Fibroblast of skin of right biceps (primary cell): ENCODE results near the gene NDN.
"Not testable (repeated sequence)": the region's sequence is repeated elsewhere in the genome, so short reads cannot be mapped to it uniquely, and the experiment has no call there.

Experiments used
- DNase-seq: peaks from one replicate; pipeline ENCODE4 v3.0.0-alpha.2; 2013

NDN gene

GRCh38 chr15:23687143-23687470 lies at the start of gene NDN:
NDN (minus strand) TSS chr15:23687305; CDS start chr15:23687217, 88 bp downstream.
- DNase-seq = peak; percentile 67

GRCh38 chr15:23736033-23736673 lies 49.0 kb upstream of the NDN start:
- DNase-seq = no peak

GRCh38 chr15:23734862-23735261 lies 47.8 kb upstream of the NDN start:
- no peak for DNase-seq

- DNase-seq = not testable (repeated sequence)
Observed at GRCh38 chr15:23713874-23714656, 27.0 kb upstream of the NDN start.

- no peak for DNase-seq
Observed at GRCh38 chr15:23708332-23708731, 21.2 kb upstream of the NDN start.

- no peak for DNase-seq
Observed at GRCh38 chr15:23695282-23695681, 8.2 kb upstream of the NDN start.

- DNase-seq = no peak
Observed at GRCh38 chr15:23694592-23694991, 7.5 kb upstream of the NDN start.

GRCh38 chr15:23690450-23690852 lies 3.3 kb upstream of the NDN start:
- DNase-seq = peak; percentile 56

- DNase-seq = no peak
Observed at GRCh38 chr15:23690015-23690414, 2.9 kb upstream of the NDN start.

- peak; percentile 13 for DNase-seq
Observed at GRCh38 chr15:23686466-23687142, 501 bp downstream of the NDN start.

- no peak for DNase-seq
Observed at GRCh38 chr15:23671481-23671880, 15.6 kb downstream of the NDN start.

- DNase-seq = no peak
Observed at GRCh38 chr15:23670970-23671369, 16.1 kb downstream of the NDN start.

GRCh38 chr15:23663232-23663631 lies 23.9 kb downstream of the NDN start:
- no peak for DNase-seq

GRCh38 chr15:23648920-23649515 lies 38.1 kb downstream of the NDN start:
- peak; percentile 5 for DNase-seq

GRCh38 chr15:23647421-23648370 lies 39.4 kb downstream of the NDN start, which contains the start of gene MAGEL2:
MAGEL2 (minus strand) TSS chr15:23647867; CDS start chr15:23647742, 125 bp downstream.
- DNase-seq = peak; percentile 32

GRCh38 chr15:23647001-23647295 lies 40.2 kb downstream of the NDN start:
- no peak for DNase-seq

GRCh38 chr15:23646165-23647000 lies 40.7 kb downstream of the NDN start:
- DNase-seq = no peak

GRCh38 chr15:23645371-23646164 lies 41.5 kb downstream of the NDN start:
- no peak for DNase-seq

- DNase-seq = no peak
Observed at GRCh38 chr15:23644829-23645228, 42.3 kb downstream of the NDN start.

- peak; percentile 61 for DNase-seq
Observed at GRCh38 chr15:23642413-23643044, 44.6 kb downstream of the NDN start.
